HepG2 (cell line): ENCODE measurements around the gene ZNF385B. TPM values are rescaled to one million over a fixed set of nuclear protein-coding genes. Genes with fewer than 3 reads are reported as not detected.

ENCODE experiments used
- BCLAF1 ChIP-seq: fragments of 450-650 bp; IDR thresholded peaks from 2 replicates; pipeline ENCODE4 v1.6.1; 2017; ENCODE audit warnings: mild to moderate bottlenecking
- CREB1 ChIP-seq, 2 experiments: fragments of 450-650 bp in 1 of 2; IDR thresholded peaks; 2 replicates each; pipeline ENCODE4 v1.6.1; 2016 to 2017; ENCODE audit warnings: control low read depth in 1 of 2, mild to moderate bottlenecking in 1 of 2, missing compliant biosample characterization in 1 of 2, missing genetic modification characterization in 1 of 2
- ELF1 ChIP-seq: sonication (generic); formaldehyde crosslinking; IDR thresholded peaks from 2 replicates; pipeline ENCODE4 v1.4.0; 2020; ENCODE audit warnings: missing genetic modification reagents
- HOXA5 ChIP-seq: sonication (generic); formaldehyde crosslinking; IDR thresholded peaks from 2 replicates; pipeline ENCODE4 v1.4.0; 2020; ENCODE audit warnings: missing genetic modification reagents
- ISX ChIP-seq: sonication (generic); formaldehyde crosslinking; conservative IDR thresholded peaks from 2 replicates; pipeline ENCODE4 v1.5.0; 2020; ENCODE audit warnings: missing genetic modification reagents
- NCOA1 ChIP-seq: sonication (generic); formaldehyde crosslinking; IDR thresholded peaks from 2 replicates; pipeline ENCODE4 v1.9.0; 2021; ENCODE audit warnings: missing genetic modification reagents
- PBX3 ChIP-seq: sonication (generic); formaldehyde crosslinking; IDR thresholded peaks from 2 replicates; pipeline ENCODE4 v1.8.1; 2023; ENCODE audit warnings: missing genetic modification reagents, inconsistent platforms, borderline replicate concordance
- POLR2G ChIP-seq: fragments of 200-400 bp; formaldehyde crosslinking; IDR thresholded peaks from 2 replicates; pipeline ENCODE4 v1.6.1; 2018; ENCODE audit warnings: mild to moderate bottlenecking, low read depth, low read length, moderate library complexity
- SIN3B ChIP-seq: fragments of 150-350 bp; IDR thresholded peaks from 2 replicates; pipeline ENCODE4 v1.6.1; 2014; ENCODE audit warnings: low read length
- SIX1 ChIP-seq: sonication (generic); formaldehyde crosslinking; IDR thresholded peaks from 2 replicates; pipeline ENCODE4 v1.4.0; 2020; ENCODE audit warnings: missing genetic modification reagents, borderline replicate concordance
- SMAD3 ChIP-seq: sonication (generic); formaldehyde crosslinking; IDR thresholded peaks from 2 replicates; pipeline ENCODE4 v1.4.0; 2020; ENCODE audit warnings: missing genetic modification reagents
- TFDP1 ChIP-seq: IDR thresholded peaks from 2 replicates; pipeline ENCODE4 v1.6.1; 2016; ENCODE audit warnings: missing compliant biosample characterization, missing genetic modification reagents, borderline replicate concordance
- ZBTB2 ChIP-seq: sonication (generic); formaldehyde crosslinking; IDR thresholded peaks from 2 replicates; pipeline ENCODE4 v1.8.0; 2022; ENCODE audit warnings: low read depth, missing genetic modification reagents
- ZBTB33 ChIP-seq: sonication (generic); formaldehyde crosslinking; IDR thresholded peaks from 2 replicates; pipeline ENCODE4 v1.4.0; 2020; ENCODE audit warnings: missing genetic modification reagents
- ZNF121 ChIP-seq: sonication (generic); formaldehyde crosslinking; IDR thresholded peaks from 2 replicates; pipeline ENCODE4 v1.5.0; 2020; ENCODE audit warnings: mild to moderate bottlenecking, missing genetic modification reagents
- ZNF264 ChIP-seq: sonication (generic); formaldehyde crosslinking; IDR thresholded peaks from 2 replicates; pipeline ENCODE4 v1.4.0; 2020; ENCODE audit warnings: missing genetic modification reagents
- ZSCAN5A ChIP-seq: sonication (generic); formaldehyde crosslinking; IDR thresholded peaks from 2 replicates; pipeline ENCODE4 v1.8.0; 2022; ENCODE audit warnings: mild to moderate bottlenecking, missing genetic modification reagents, borderline replicate concordance
- polyA plus RNA-seq, 8 experiments: library from polyadenylated mRNA; depleted of rRNA in 3 of 8; stranded (reverse) in 7 of 8; unstranded in 1 of 8; fragments of >200 nt; fragmentation: Illumina TruSeq in 4 of 8; extraction: Trizol in 4 of 8; gene quantifications; 2 replicates each; pipeline versions ENCODE4 v1.2.1 to v1.2.3, GENCODE V29; 2011 to 2016; ENCODE audit warnings: low read depth in 4 of 8, missing spikeins in 1 of 8, mixed read lengths in 1 of 8; ENCODE audit not compliant: insufficient read depth in 1 of 8
- total RNA-seq, 5 experiments: library from RNA; depleted of rRNA; stranded (reverse); fragments of >200 nt; fragmentation: Illumina TruSeq; extraction: Trizol; gene quantifications; 2 replicates each; pipeline ENCODE4 v1.2.3, GENCODE V29; 2016; ENCODE audit warnings: low read depth in 1 of 5

ZNF385B gene
- total and polyA plus RNA-seq, 2 of the 13 experiments (the other 11 are each of a cell fraction or from before 2014, with no cell fraction given) = 3.3 to 6.7 TPM

- TF ChIP-seq SIX1 (CRISPR knock-in tag) = peak; percentile 42; the same call in 1 of the 2 replicates
- no peak for TF ChIP-seq NCOA1 (CRISPR knock-in tag)
- TF ChIP-seq ZBTB2 (CRISPR knock-in tag) = no peak
- peak; percentile 48; the same call in 1 of the 2 replicates for TF ChIP-seq ZNF264 (CRISPR knock-in tag)
- TF ChIP-seq PBX3 (CRISPR knock-in tag) = no peak
- TF ChIP-seq POLR2G = 0 out of 2 replicates have a peak, but pooled peaks have one; percentile 47
- no peak for TF ChIP-seq CREB1 (IDR thresholded peaks at IDR 0.05)
- no peak for TF ChIP-seq CREB1 (CRISPR knock-in tag; IDR thresholded peaks at IDR 0.05)
- no peak for TF ChIP-seq SIN3B
- TF ChIP-seq ZBTB33 = no peak
- no peak for TF ChIP-seq ISX
- TF ChIP-seq SMAD3 = no peak
- peak; percentile 42; the same call in 1 of the 2 replicates for TF ChIP-seq ZSCAN5A
- TF ChIP-seq ZNF121 (CRISPR knock-in tag) = peak; percentile 72
- no peak for TF ChIP-seq HOXA5 (CRISPR knock-in tag)
- no peak for TF ChIP-seq BCLAF1
- no peak for TF ChIP-seq ELF1 (CRISPR knock-in tag)
- 0 out of 2 replicates have a peak, but pooled peaks have one; percentile 24 for TF ChIP-seq TFDP1 (CRISPR knock-in tag)
Measured at GRCh38 chr2:179580378-179581146, 280.9 kb downstream of the ZNF385B start (continued).
